Neuronal stem cell (in vitro differentiated cells): Measurements from ENCODE around the gene ABR.
A peak's percentile ranks its signal among the peaks of the same experiment; 100 is the strongest.
"Not testable (repeated sequence)": the region's sequence is repeated elsewhere in the genome, so short reads cannot be mapped to it uniquely, and the experiment has no call there.

Source experiments
- DNase-seq: peaks from one replicate; pipeline ENCODE4 v3.0.0-alpha.2; 2013; ENCODE audit warnings: low spot score
- H2AFZ ChIP-seq: one replicate; pipeline ENCODE4 v1.6.1; 2013; ENCODE audit warnings: mild to moderate bottlenecking, low read length, inconsistent platforms
- H2AK5ac ChIP-seq: 2 replicates; pipeline ENCODE4 v1.6.1; 2013; ENCODE audit warnings: low read depth, mild to moderate bottlenecking, inconsistent platforms, low read length, moderate library complexity, mixed read lengths
- H2BK120ac ChIP-seq: 2 replicates; pipeline ENCODE4 v1.6.1; 2013; ENCODE audit warnings: low read depth, mild to moderate bottlenecking, inconsistent platforms, low read length, moderate library complexity, mixed read lengths
- H2BK12ac ChIP-seq: one replicate; pipeline ENCODE4 v1.6.1; 2013; ENCODE audit warnings: low read length, inconsistent platforms
- H2BK15ac ChIP-seq: 2 replicates; pipeline ENCODE4 v1.6.1; 2013; ENCODE audit warnings: mild to moderate bottlenecking, low read length, inconsistent platforms, mixed read lengths
- H2BK5ac ChIP-seq: one replicate; pipeline ENCODE4 v1.6.1; 2013; ENCODE audit warnings: inconsistent platforms, mild to moderate bottlenecking, low read length, moderate library complexity
- H3K14ac ChIP-seq: one replicate; pipeline ENCODE4 v1.6.1; 2013; ENCODE audit warnings: low read length, inconsistent platforms
- H3K18ac ChIP-seq: 2 replicates; pipeline ENCODE4 v1.6.1; 2013; ENCODE audit warnings: low read length, inconsistent platforms
- H3K23ac ChIP-seq: 2 replicates; pipeline ENCODE4 v1.6.1; 2013; ENCODE audit warnings: low read depth, mild to moderate bottlenecking, mixed read lengths, low read length, inconsistent platforms; ENCODE audit not compliant: poor library complexity
- H3K27ac ChIP-seq: replicated peaks from 3 replicates; pipeline ENCODE4 v1.5.1; 2013; ENCODE audit warnings: low read length, inconsistent platforms
- H3K27me3 ChIP-seq, 3 experiments: 2 replicates each; pipeline ENCODE4 v1.6.1; 2013; ENCODE audit warnings: low read length in 3 of 3, mild to moderate bottlenecking in 2 of 3, inconsistent platforms in 1 of 3, low read depth in 1 of 3, mixed read lengths in 1 of 3, moderate library complexity in 1 of 3; ENCODE audit not compliant: control insufficient read depth in 3 of 3, insufficient read depth in 3 of 3
- H3K36me3 ChIP-seq, 2 donors: replicated peaks in 1 of 2; 2 replicates each; pipeline ENCODE4 v1.6.1; 2013; ENCODE audit warnings: low read length in 2 of 2; ENCODE audit not compliant: control insufficient read depth in 2 of 2, insufficient read depth in 2 of 2
- H3K4ac ChIP-seq: 2 replicates; pipeline ENCODE4 v1.6.1; 2013; ENCODE audit warnings: inconsistent platforms, mild to moderate bottlenecking, low read length, moderate library complexity
- H3K4me1 ChIP-seq, 2 donors: 1 replicate in 1 of 2; 2 replicates in 1 of 2; pipeline ENCODE4 v1.6.1; 2013; ENCODE audit warnings: low read length in 2 of 2, low read depth in 1 of 2; ENCODE audit not compliant: control insufficient read depth in 2 of 2, insufficient read depth in 1 of 2
- H3K4me2 ChIP-seq: one replicate; pipeline ENCODE4 v1.6.1; 2013; ENCODE audit warnings: mild to moderate bottlenecking, low read length, inconsistent platforms; ENCODE audit not compliant: insufficient read depth, poor library complexity, severe bottlenecking
- H3K4me3 ChIP-seq, 2 donors: 2 replicates each; pipeline ENCODE4 v1.5.1; 2013; ENCODE audit warnings: low read length in 2 of 2, mild to moderate bottlenecking in 2 of 2, inconsistent platforms in 1 of 2, moderate library complexity in 1 of 2
- H3K79me1 ChIP-seq: one replicate; pipeline ENCODE4 v1.6.1; 2013; ENCODE audit warnings: low read depth, mild to moderate bottlenecking, inconsistent platforms, low read length, moderate library complexity
- H3K9ac ChIP-seq: one replicate; pipeline ENCODE4 v1.6.1; 2013; ENCODE audit warnings: mild to moderate bottlenecking, low read depth, low read length, inconsistent platforms; ENCODE audit not compliant: poor library complexity
- H3K9me3 ChIP-seq, 2 donors: replicated peaks in 1 of 2; 2 replicates each; pipeline versions ENCODE3 to v1.6.1; 2013; ENCODE audit warnings: low read length in 2 of 2, mild to moderate bottlenecking in 2 of 2, inconsistent platforms in 1 of 2, low read depth in 1 of 2, mixed read lengths in 1 of 2, moderate library complexity in 1 of 2; ENCODE audit not compliant: control insufficient read depth in 2 of 2, insufficient read depth in 1 of 2
- H4K8ac ChIP-seq: one replicate; pipeline ENCODE4 v1.6.1; 2013; ENCODE audit warnings: low read depth, mild to moderate bottlenecking, inconsistent platforms, low read length, moderate library complexity
- H4K91ac ChIP-seq: one replicate; pipeline ENCODE4 v1.6.1; 2013; ENCODE audit warnings: low read length, low read depth, mild to moderate bottlenecking, inconsistent platforms; ENCODE audit not compliant: poor library complexity
- WGBS, 2 donors: extraction: QIAGEN DNeasy Blood & Tissue Kit; methylation state at CpG; one replicate each; pipeline ENCODE4 v1.1.7; 2013; ENCODE audit warnings: missing lambda C conversion rate in 2 of 2, mixed read lengths in 1 of 2; ENCODE audit not compliant: insufficient read length in 2 of 2, insufficient replicate concordance in 1 of 2; ENCODE audit errors: extremely low coverage in 2 of 2; 5-methylcytosine and 5-hydroxymethylcytosine counted together

The ABR gene

GRCh38 chr17:1074886-1075605 is 104.7 kb downstream of the ABR start:
- Histone ChIP-seq H2AK5ac (peak overlapping the region; percentile 88), H2BK12ac (no peak overlapping the region), H4K8ac (no peak overlapping the region), H3K79me1 (peaks cover 4% of the 10 kb centered on the region), H3K4me1 (peaks cover 2 to 22% of the 10 kb centered on the region in 2 donors), H2BK5ac (peak overlapping the region; percentile 66), H3K27ac (no peak overlapping the region), H2BK120ac (no peak overlapping the region), H3K27me3 (no peaks in the 10 kb centered on the region), H2AFZ (no peak overlapping the region), H2BK15ac (no peak overlapping the region), H4K91ac (no peak overlapping the region), H3K18ac (no peak overlapping the region), H3K23ac (no peak overlapping the region), H3K14ac (no peak overlapping the region), H3K4ac (no peak overlapping the region), H3K36me3 (peaks cover 9 to 33% of the 10 kb centered on the region in 2 donors), H3K9me3 (peaks cover 0 to 2% of the 10 kb centered on the region in 2 donors), H3K4me3 (no peak overlapping the region), H3K4me2 (no peak overlapping the region), H3K9ac (no peak overlapping the region)
- no peak for DNase-seq
- WGBS, 2 donors, result no CpG with 5 or more reads among the region's 20 CpGs

- DNase-seq, result not testable (repeated sequence)
- WGBS, 2 donors, result no CpG with 5 or more reads among the region's 15 CpGs
These were observed 105.7 kb downstream of the ABR start for GRCh38 chr17:1073963-1074625.

GRCh38 chr17:1073241-1073962 is 106.4 kb downstream of the ABR start:
- H3K9me3 ChIP-seq, result peaks cover 0 to 2% of the 10 kb centered on the region in 2 donors
- peaks cover 2% of the 10 kb centered on the region for H3K79me1 ChIP-seq
- no CpG with 5 or more reads among the region's 25 CpGs for WGBS, 2 donors
- no peak for DNase-seq
- H3K27ac ChIP-seq, result no peak overlapping the region
- H3K9ac ChIP-seq, result no peak overlapping the region
- H3K4ac ChIP-seq, result no peak overlapping the region
- no peak overlapping the region for H4K8ac ChIP-seq
- no peak overlapping the region for H2BK120ac ChIP-seq
- H3K27me3 ChIP-seq, result no peaks in the 10 kb centered on the region
- no peak overlapping the region for H3K18ac ChIP-seq
- no peak overlapping the region for H2BK12ac ChIP-seq
- peaks cover 16 to 35% of the 10 kb centered on the region in 2 donors for H3K36me3 ChIP-seq
- no peak overlapping the region for H4K91ac ChIP-seq
- H3K23ac ChIP-seq, result no peak overlapping the region
- peak overlapping the region; percentile 61 for H2AK5ac ChIP-seq
- peaks cover 0 to 13% of the 10 kb centered on the region in 2 donors for H3K4me1 ChIP-seq
- H3K14ac ChIP-seq, result peak overlapping the region; percentile 47
- no peak overlapping the region for H2BK5ac ChIP-seq
- no peak overlapping the region for H3K4me3 ChIP-seq
- no peak overlapping the region for H2AFZ ChIP-seq
- no peak overlapping the region for H3K4me2 ChIP-seq
- no peak overlapping the region for H2BK15ac ChIP-seq

More at GRCh38 chr17:1073963-1074625, 105.7 kb downstream of the ABR start:
- not testable (repeated sequence) for H3K18ac ChIP-seq, H2AK5ac ChIP-seq, H3K9me3 ChIP-seq, H3K9ac ChIP-seq, H2BK5ac ChIP-seq, H4K8ac ChIP-seq, H4K91ac ChIP-seq, H3K4ac ChIP-seq, H3K27ac ChIP-seq, H2BK120ac ChIP-seq, H2AFZ ChIP-seq, H2BK15ac ChIP-seq, H3K79me1 ChIP-seq, H2BK12ac ChIP-seq, H3K4me2 ChIP-seq, H3K4me3 ChIP-seq, H3K23ac ChIP-seq, H3K27me3 ChIP-seq
- Histone ChIP-seq H3K4me1 (peaks cover 2 to 18% of the 10 kb centered on the region in 2 donors), H3K14ac (peak overlapping the region; percentile 47), H3K36me3 (peaks cover 10 to 30% of the 10 kb centered on the region in 2 donors)

- Histone ChIP-seq H3K4me2 (no peak overlapping the region), H4K8ac (no peak overlapping the region), H3K4ac (no peak overlapping the region), H3K36me3 (peaks cover 19 to 39% of the 10 kb centered on the region in 2 donors), H3K18ac (no peak overlapping the region), H2BK120ac (no peak overlapping the region), H2BK15ac (no peak overlapping the region), H3K9me3 (peaks cover 1 to 3% of the 10 kb centered on the region in 2 donors), H3K9ac (no peak overlapping the region), H2AFZ (no peak overlapping the region), H3K27me3 (no peaks in the 10 kb centered on the region), H3K27ac (no peak overlapping the region), H2BK5ac (no peak overlapping the region), H3K79me1 (no peaks in the 10 kb centered on the region), H2AK5ac (no peak overlapping the region), H3K4me3 (no peak overlapping the region), H3K14ac (no peak overlapping the region), H4K91ac (no peak overlapping the region), H3K23ac (peak overlapping the region; percentile 34), H2BK12ac (no peak overlapping the region), H3K4me1 (peaks cover 0 to 5% of the 10 kb centered on the region in 2 donors)
- WGBS, 2 donors, result no CpG with 5 or more reads among the region's 20 CpGs
- DNase-seq, result no peak
These were observed 107.2 kb downstream of the ABR start for GRCh38 chr17:1072551-1072961.
